Uterus (tissue), 2 donors: ENCODE data around the gene WHAMM.

ENCODE experiments used
- POLR2A ChIP-seq, 2 donors: fragments of 450-650 bp; IDR thresholded peaks; one replicate each; pipeline ENCODE4 v1.6.1; 2016; ENCODE audit warnings: antibody characterized with exemption in 2 of 2, mild to moderate bottlenecking in 1 of 2, moderate library complexity in 1 of 2
- TF ChIP-seq, protein P1 (sequence below), 4 experiments: fragments of 200-600 bp in 2 of 4; fragments of 450-650 bp in 2 of 4; sonication (generic) in 2 of 4; IDR thresholded peaks; one replicate each; pipeline ENCODE4 v1.5.1; 2016 to 2019; ENCODE audit warnings: antibody characterized with exemption in 4 of 4, mild to moderate bottlenecking in 2 of 4, moderate library complexity in 1 of 4

DNA sequence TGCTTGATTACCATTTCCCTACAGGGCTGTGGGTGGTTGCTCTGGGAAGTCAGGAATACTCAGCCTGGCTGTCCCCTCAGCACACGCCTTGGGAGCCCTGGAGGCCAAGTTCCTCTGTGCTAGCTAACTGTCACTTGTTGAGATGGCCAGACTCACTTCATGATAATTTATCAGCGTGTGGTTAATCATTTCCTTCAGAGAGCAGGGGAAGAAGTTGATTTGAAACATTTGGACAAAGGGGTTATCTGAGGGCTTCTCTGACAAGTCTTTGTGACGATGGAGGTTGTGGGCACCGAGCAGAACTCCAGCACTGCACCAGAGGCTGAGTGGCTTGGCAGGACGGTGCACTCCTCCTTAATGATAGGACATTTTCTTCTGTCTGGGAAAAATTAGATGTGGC, 61.9 kb downstream of the WHAMM start:
- TF ChIP-seq, protein P1, sequence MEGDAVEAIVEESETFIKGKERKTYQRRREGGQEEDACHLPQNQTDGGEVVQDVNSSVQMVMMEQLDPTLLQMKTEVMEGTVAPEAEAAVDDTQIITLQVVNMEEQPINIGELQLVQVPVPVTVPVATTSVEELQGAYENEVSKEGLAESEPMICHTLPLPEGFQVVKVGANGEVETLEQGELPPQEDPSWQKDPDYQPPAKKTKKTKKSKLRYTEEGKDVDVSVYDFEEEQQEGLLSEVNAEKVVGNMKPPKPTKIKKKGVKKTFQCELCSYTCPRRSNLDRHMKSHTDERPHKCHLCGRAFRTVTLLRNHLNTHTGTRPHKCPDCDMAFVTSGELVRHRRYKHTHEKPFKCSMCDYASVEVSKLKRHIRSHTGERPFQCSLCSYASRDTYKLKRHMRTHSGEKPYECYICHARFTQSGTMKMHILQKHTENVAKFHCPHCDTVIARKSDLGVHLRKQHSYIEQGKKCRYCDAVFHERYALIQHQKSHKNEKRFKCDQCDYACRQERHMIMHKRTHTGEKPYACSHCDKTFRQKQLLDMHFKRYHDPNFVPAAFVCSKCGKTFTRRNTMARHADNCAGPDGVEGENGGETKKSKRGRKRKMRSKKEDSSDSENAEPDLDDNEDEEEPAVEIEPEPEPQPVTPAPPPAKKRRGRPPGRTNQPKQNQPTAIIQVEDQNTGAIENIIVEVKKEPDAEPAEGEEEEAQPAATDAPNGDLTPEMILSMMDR (IDR thresholded peaks at IDR 0.05), result no peak
- no peak for TF ChIP-seq POLR2A (IDR thresholded peaks at IDR 0.05)
